ENCODE data around the gene STARD7. TPM values are rescaled to one million over a fixed set of nuclear protein-coding genes. Genes with fewer than 3 reads are reported as not detected.
"Not testable (repeated sequence)": the region's sequence is repeated elsewhere in the genome, so short reads cannot be mapped to it uniquely, and the experiment has no call there.

Gene STARD7
- 100 to 1,000 TPM in 3 of 4 donors, 10 to 100 TPM in 1; 93.4 to 122 (median 107) TPM for total RNA-seq

GRCh38 chr2:96208143-96209010, at the start of gene STARD7:
TSS of gene STARD7 (minus strand) at chr2:96208827. CDS start at chr2:96208434, 393 bp downstream.
- Histone ChIP-seq H3K27me3 (no peaks in the 10 kb centered on the region), H3K27ac (peak within 1 kb of the TSS; percentile 82 to 99 (median 96)), H3K4me1 (peaks cover 14 to 59% (median 37%) of the 10 kb centered on the region in 3 donors), H3K36me3 (peaks cover 0 to 6% of the 10 kb centered on the region in 2 donors), H3K9me3 (no peaks in the 10 kb centered on the region), H3K4me3 (peak within 1 kb of the TSS; percentile 71 to 84)
- WGBS, 2 donors (ENCODE audit: low coverage in 1 of 2) = no CpG with 5 or more reads among the region's 100 CpGs
- TF ChIP-seq CTCF (IDR thresholded peaks at IDR 0.05) = peak in 2 of 4 experiments; percentile 3 to 39
- no peak for TF ChIP-seq EP300 (IDR thresholded peaks at IDR 0.05)
- TF ChIP-seq POLR2AphosphoS5 (IDR thresholded peaks at IDR 0.05) = peak; percentile 90
- peak; percentile 87 to 88 for TF ChIP-seq POLR2A (IDR thresholded peaks at IDR 0.05)
- peak; percentile 97 for ATAC-seq

GRCh38 chr2:96257744-96258143, 49.1 kb upstream of the STARD7 start:
- H3K27ac ChIP-seq = peak overlapping the region in 3 of 4 donors; percentile 76 to 85 (median 80)
- peaks cover 11 to 88% (median 37%) of the 10 kb centered on the region in 3 donors for H3K4me1 ChIP-seq
- H3K36me3 ChIP-seq = peaks cover 0 to 66% of the 10 kb centered on the region in 2 donors
- WGBS, 2 donors (ENCODE audit: low coverage in 1 of 2) = 97 to 100% methylated on average over 2 to 3 of the region's 3 CpGs
- not testable (repeated sequence) for H3K27me3 ChIP-seq, ATAC-seq, H3K9me3 ChIP-seq, H3K4me3 ChIP-seq

- peaks cover 11 to 87% (median 37%) of the 10 kb centered on the region in 3 donors for H3K4me1 ChIP-seq
- H3K36me3 ChIP-seq = peaks cover 0 to 66% of the 10 kb centered on the region in 2 donors
- TF ChIP-seq POLR2A (IDR thresholded peaks at IDR 0.05) = no peak
- peak overlapping the region in 2 of 4 donors; percentile 76 to 80 for H3K27ac ChIP-seq
- H3K9me3 ChIP-seq = no peaks in the 10 kb centered on the region
- no peak overlapping the region for H3K4me3 ChIP-seq
- H3K27me3 ChIP-seq = no peaks in the 10 kb centered on the region
- 71 to 80% methylated on average over 1 to 6 of the region's 6 CpGs for WGBS, 2 donors (ENCODE audit: low coverage in 1 of 2)
- ATAC-seq = no peak
Observed at GRCh38 chr2:96256611-96257113, 48.0 kb upstream of the STARD7 start.

- peak overlapping the region in 2 of 4 donors; percentile 8 to 24 for H3K27ac ChIP-seq
- H3K4me1 ChIP-seq = peaks cover under 1 to 87% (median 18%) of the 10 kb centered on the region in 3 donors
- H3K27me3 ChIP-seq = no peaks in the 10 kb centered on the region
- TF ChIP-seq CTCF (IDR thresholded peaks at IDR 0.05) (no peak), POLR2A (IDR thresholded peaks at IDR 0.05) (no peak), POLR2AphosphoS5 (IDR thresholded peaks at IDR 0.05) (no peak), EP300 (IDR thresholded peaks at IDR 0.05) (no peak)
- ATAC-seq = peak; percentile 33
- H3K9me3 ChIP-seq = no peaks in the 10 kb centered on the region
- peaks cover 0 to 69% of the 10 kb centered on the region in 2 donors for H3K36me3 ChIP-seq
- 60% methylated on average over 1 of the region's 11 CpGs; no CpG with 5 or more reads in 1 of the 2 donors for WGBS, 2 donors (ENCODE audit: low coverage in 1 of 2)
- H3K4me3 ChIP-seq = no peak overlapping the region
Observed at GRCh38 chr2:96254571-96254970, 45.9 kb upstream of the STARD7 start.

GRCh38 chr2:96253006-96253405, 44.4 kb upstream of the STARD7 start:
- peaks cover 0 to 77% (median 3%) of the 10 kb centered on the region in 3 donors for H3K4me1 ChIP-seq
- WGBS, 2 donors (ENCODE audit: low coverage in 1 of 2) = 67% methylated on average over 1 of the region's 7 CpGs; no CpG with 5 or more reads in 1 of the 2 donors
- no peaks in the 10 kb centered on the region for H3K9me3 ChIP-seq
- H3K4me3 ChIP-seq = no peak overlapping the region
- no peak overlapping the region for H3K27ac ChIP-seq
- peaks cover 0 to 58% of the 10 kb centered on the region in 2 donors for H3K36me3 ChIP-seq
- no peaks in the 10 kb centered on the region for H3K27me3 ChIP-seq
- TF ChIP-seq EP300 (IDR thresholded peaks at IDR 0.05) = no peak
- no peak for TF ChIP-seq CTCF (IDR thresholded peaks at IDR 0.05)
- no peak for TF ChIP-seq POLR2A (IDR thresholded peaks at IDR 0.05)
- TF ChIP-seq POLR2AphosphoS5 (IDR thresholded peaks at IDR 0.05) = no peak
- ATAC-seq = no peak

Data from gastroesophageal sphincter (tissue), 4 donors.